Effector CD4-positive, alpha-beta T cell (primary cell): ENCODE results near the gene TMEM205.
"Not testable (repeated sequence)": the region's sequence is repeated elsewhere in the genome, so short reads cannot be mapped to it uniquely, and the experiment has no call there.

Experiments used
- DNase-seq: peaks from one replicate; pipeline ENCODE4 v3.0.0-alpha.2; 2020

Gene TMEM205

DNA sequence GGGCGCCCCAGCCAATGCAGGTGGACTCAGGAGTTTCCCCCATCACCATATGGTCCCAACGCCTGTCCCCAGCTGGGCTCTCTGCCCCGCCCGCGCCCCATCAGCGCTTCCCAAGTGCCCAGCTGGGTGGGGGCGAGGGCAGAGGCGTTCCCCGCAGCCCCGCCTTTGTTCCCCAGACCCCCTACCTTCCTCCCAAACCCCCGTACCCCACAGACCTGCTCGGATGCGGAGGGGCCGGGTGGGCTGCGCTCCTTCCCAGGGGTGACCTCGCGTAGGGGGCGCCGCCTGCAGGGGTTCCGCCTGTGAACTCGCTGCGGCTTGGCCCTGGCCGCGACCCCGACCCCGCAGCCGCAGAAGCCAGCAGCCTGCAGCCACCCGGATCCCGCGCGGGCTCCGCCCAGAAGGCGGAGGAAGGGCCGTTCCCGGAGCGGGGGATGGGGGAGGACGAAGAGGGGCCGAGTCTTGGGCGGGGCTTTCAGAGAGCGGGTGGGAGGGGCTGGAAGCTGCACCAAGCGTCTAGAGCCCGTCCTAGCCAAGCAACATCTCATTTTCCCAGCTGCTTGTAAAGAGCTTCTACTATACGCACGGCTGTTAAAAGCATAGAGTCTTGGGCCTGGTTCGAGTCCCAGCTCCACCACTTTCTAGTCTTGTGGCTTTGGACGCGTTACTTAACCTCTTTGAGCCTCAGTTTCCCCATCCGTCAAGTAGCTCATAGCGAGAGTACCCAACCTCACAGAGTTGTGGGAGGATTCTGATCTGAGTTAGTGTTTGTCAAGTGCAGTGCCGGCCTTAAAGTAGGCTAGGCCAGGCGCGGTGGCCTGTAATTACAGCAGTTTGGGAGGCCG lies 6.6 kb downstream of the TMEM205 start, which contains the start of gene RAB3D:
Gene RAB3D (minus strand): TSS at position 404 of the 845 bp plus-strand sequence. CDS start 2,258 bp downstream, outside the sequence.
- DNase-seq = peak; percentile 61

DNA sequence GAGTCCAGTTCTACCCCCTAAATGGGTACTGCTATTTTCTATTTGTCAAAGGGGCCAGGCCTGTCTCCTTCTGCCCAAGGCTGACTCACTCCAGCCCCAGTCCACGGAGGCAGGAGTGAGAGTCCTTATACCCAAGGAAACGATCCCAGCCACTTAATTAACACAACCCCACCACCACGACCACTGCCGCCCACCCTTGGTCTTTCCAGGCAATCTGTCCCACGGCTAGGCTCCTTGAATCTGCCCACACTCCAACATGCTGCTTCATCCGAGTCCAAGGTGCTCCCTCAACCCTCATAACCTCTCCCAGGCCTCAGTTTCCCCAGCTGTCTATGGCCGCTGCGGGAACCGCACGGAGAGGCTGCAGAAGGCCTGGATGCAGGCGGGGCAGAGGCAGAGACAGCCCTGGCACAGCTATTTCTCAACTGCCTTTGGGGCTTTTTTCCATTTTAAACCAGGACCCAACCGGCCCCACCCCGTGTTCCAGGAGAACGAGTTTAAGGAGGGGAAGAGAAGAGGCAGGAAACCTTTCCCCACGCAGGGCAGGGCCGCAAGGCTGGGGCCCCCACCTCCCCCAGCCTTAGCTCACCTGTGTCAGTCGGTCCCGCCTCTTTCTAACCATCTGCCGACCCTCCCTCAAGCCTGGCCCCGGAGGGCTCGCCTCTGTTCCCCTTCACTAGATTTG lies 7.4 kb downstream of the TMEM205 start:
- no peak for DNase-seq

- no peak for DNase-seq
Measured at GRCh38 chr19:11338121-11338520, 7.9 kb downstream of the TMEM205 start.

GRCh38 chr19:11337080-11337479 lies 9.0 kb downstream of the TMEM205 start:
- DNase-seq = no peak

DNA sequence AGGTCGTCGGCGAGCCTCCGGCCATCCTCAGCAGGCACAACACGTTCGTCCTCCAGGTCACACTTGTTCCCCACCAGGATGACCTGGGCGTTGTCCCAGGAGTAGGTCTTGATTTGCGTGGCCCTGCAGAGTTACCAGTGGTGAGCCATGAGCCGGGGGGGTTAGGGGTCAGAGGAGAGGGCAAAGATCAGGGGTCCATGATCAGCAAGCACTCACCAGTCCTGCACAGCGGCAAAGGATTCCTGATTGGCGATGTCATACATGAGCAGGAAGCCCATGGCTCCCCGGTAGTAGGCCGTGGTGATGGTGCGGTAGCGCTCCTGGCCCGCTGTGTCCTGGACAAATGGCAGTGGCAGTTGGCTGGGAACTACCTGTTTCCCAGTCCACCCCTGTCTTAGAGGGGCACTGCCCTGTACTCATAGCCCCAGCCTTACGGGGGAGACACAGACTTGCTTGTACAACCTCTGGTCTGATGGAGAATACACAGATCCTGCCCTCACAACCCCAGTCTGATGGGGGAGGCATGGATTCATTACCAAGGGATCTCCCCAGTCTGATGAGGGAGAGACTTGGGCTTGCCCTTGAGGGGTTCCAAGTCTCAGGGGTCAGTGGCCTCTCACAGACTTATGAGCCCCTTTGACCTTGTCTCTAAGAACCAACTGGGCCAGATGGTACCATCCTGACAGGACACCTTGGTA lies 10.5 kb downstream of the TMEM205 start:
- DNase-seq = no peak

DNA sequence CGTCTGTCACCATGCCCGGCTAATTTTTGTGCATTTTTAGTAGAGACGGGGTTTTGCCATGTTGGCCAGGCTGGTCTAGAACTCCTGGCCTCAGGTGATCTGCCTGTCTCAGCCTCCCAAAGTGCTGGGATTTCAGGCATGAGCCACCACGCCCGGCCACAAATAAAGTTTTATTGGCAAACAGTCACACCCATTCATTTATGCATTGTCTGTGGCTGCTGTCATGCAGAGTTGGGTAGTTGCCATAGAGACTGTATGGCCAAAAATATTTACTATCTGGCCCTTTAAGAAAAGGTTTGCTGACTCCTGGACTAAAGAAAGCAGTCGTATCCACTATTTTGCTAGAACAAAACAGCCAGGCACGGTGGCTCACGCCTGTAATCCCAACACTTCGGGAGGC lies 12.2 kb downstream of the TMEM205 start:
- not testable (repeated sequence) for DNase-seq

DNA sequence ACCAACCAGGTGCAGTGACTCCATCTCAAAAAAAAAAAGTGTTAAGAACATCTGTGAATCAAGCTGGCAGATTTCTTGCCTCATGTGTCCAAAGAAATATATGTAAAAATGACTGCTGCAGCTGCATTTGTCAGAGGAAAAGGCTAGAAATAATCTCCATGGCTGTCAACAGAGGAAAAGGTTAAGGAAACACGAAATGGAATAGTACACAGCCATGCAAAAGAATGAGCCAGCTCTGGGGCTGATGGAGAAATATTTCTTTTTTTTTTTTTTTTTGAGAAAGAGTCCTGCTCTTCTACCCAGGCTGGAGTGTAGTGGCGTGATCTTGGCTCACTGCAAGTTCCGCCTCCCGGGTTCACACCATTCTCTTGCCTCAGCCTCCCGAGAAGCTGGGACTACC lies 13.2 kb downstream of the TMEM205 start:
- DNase-seq = no peak

- no peak for DNase-seq
Measured at GRCh38 chr19:11331502-11331901, 14.6 kb downstream of the TMEM205 start.

DNA sequence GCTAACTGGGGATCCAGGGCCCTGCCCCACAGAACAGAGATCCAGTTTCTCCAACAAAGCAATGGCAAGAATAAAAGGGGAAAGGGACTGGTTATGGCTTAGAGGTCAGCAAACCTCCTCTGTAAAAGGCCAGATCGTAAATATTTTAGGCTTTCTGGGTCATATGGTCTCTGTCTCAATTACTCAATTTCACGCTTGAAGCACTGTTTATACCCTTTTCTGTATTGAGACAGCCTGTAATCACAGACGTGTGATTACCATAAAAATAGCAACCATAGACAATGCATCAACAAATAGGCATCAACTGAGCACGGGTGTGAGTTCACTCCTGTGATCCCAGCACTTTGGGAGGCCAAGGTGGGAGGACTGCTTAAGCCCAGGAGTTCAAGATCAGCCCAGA lies 15.9 kb downstream of the TMEM205 start:
- DNase-seq = no peak

- no peak for DNase-seq
Measured at GRCh38 chr19:11325544-11325943, 20.5 kb downstream of the TMEM205 start.

GRCh38 chr19:11324748-11325389 lies 21.2 kb downstream of the TMEM205 start:
- no peak for DNase-seq

DNA sequence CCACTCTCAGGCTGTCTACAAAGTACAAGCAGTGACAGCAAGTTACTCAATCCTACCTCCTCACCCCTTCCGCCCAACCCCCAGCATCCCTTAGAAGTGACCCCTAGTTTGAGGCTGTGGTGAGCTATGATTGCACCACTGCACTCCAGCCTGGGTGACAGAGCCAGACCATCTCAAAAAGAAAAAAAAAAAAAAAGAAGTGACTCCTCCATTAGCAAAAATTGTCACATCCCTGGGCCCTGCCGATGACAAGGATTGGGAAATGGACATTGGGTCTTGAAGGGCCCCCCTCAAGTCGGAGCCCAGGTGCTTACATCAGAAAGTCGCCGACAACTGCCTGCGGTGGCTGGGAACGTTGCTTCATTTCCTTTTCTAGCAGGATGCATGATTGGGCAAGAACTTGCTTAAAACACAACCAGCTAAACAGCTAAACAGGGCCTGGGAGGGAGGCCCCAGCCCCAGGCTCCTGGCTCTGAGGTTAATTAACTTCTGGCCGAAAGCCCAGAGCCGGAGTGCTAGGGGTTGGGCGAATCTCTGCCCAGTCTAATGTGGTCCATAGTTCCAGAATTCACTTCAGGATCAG lies 21.9 kb downstream of the TMEM205 start:
- DNase-seq = no peak

- DNase-seq = no peak
Measured at GRCh38 chr19:11323601-11324078, 22.4 kb downstream of the TMEM205 start.

- DNase-seq = no peak
Measured at GRCh38 chr19:11322269-11323024, 23.6 kb downstream of the TMEM205 start.

GRCh38 chr19:11321191-11322126 lies 24.6 kb downstream of the TMEM205 start:
- no peak for DNase-seq

DNA sequence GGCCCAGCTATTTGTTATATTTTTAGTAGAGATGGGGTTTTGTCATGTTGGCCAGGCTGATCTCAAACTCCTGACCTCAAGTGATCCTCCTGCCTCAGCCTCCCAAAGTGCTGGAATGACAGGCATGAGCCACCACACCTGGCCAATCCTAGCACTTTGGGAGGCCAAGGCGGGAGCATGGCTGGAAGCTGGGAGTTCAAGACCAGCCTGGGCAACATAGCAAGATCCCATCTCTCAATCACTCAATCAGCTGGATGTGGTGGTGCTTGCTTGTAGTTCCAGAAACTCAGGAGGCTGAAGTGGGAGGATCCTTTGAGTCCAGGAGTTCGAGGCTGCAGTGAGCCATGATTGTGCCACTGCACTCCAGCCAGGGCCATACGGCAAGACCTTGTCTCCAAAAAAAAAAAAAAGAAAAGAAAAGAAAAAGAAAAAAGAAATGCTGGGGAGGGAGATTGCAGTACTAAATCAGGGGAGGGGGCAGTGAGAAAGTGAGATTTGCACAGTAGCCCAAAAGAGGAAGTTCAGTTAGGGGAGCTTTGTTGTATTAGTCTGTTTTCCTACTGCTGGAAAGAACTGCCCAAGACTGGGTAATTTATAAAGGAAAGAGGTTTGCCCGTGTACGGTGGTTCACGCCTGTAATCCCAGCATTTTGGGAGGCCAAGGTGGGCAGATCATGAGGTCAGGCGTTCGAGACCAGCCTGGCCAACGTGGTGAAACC lies 25.6 kb downstream of the TMEM205 start:
- not testable (repeated sequence) for DNase-seq

DNA sequence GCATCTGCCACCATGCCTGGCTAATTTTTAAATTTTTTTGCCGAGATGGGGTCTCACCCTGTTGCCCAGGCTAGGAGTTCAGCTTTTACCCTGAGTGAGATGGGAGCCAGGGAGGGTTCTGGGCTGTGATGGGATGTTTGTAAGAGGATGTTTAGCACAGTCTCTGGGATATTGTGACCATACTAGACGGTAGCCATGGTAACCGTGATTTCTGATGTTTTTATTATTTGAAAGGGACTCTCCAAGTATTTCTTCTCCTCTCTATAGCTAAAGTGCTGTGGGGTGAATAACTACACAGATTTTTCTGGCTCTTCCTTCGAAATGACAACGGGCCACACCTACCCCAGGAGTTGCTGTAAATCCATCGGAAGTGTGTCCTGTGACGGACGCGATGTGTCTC lies 39.7 kb downstream of the TMEM205 start:
- no peak for DNase-seq

GRCh38 chr19:11304936-11305335 lies 41.1 kb downstream of the TMEM205 start:
- DNase-seq = no peak

DNA sequence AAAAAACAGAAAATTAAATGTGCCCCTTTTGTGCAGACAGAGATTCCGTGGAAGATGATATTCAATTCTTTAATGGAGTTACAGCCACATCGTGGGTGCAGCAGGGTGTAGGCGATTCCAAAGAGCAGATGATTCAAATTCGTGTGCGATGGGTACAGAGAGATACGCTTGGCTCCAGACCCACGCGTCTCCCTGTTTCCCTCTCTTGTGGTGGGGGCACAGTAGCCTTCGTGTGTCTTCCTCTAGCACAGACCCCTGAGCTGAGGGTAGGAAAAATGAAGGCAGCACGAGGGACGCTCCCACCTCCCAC lies 45.3 kb downstream of the TMEM205 start:
- no peak for DNase-seq
